HFFc6 (cell line): Measurements from ENCODE around the gene C8A. TPM values are rescaled to one million over a fixed set of nuclear protein-coding genes. Genes with fewer than 3 reads are reported as not detected.

Experiments used
- DNase-seq: peaks from one replicate; pipeline ENCODE4 v3.0.0-alpha.2; 2018
- H3K27ac Mint-ChIP-seq: 2 replicates; pipeline ENCODE4 v1.8.0; 2020; ENCODE audit warnings: mild to moderate bottlenecking, mixed read lengths
- H3K27me3 Mint-ChIP-seq: 2 replicates; pipeline ENCODE4 v1.8.0; 2021; ENCODE audit warnings: mild to moderate bottlenecking, moderate library complexity, mixed read lengths; ENCODE audit not compliant: insufficient read depth
- H3K36me3 Mint-ChIP-seq: 2 replicates; pipeline ENCODE4 v1.8.0; 2021; ENCODE audit warnings: low read depth, mixed read lengths
- H3K4me1 Mint-ChIP-seq: 2 replicates; pipeline ENCODE4 v1.8.0; 2020; ENCODE audit warnings: low read depth, mixed read lengths
- H3K4me3 Mint-ChIP-seq: 2 replicates; pipeline ENCODE4 v1.8.0; 2020; ENCODE audit warnings: mild to moderate bottlenecking, moderate library complexity, mixed read lengths
- H3K9me3 Mint-ChIP-seq: 2 replicates; pipeline ENCODE4 v1.8.0; 2020; ENCODE audit warnings: mild to moderate bottlenecking, mixed read lengths
- total RNA-seq, 6 experiments: library from RNA; stranded (reverse); fragmentation: NEBNext Ultra II Directional; extraction: Animal tissue kit (Norgen Biotek cat#: 25700); gene quantifications; 2 replicates in 1 of 6; 3 replicates in 5 of 6; pipeline ENCODE4 v1.2.3, GENCODE V29; 2021
- TF ChIP-seq, protein P1 (sequence below): fragments of 200-600 bp; sonication (generic); IDR thresholded peaks from 2 replicates; pipeline ENCODE4 v1.5.0; 2021; ENCODE audit warnings: antibody characterized with exemption, mild to moderate bottlenecking

C8A gene
- total RNA-seq, 6 experiments from 2014 or later, result not detected

GRCh38 chr1:56948403-56949023 lies 93.9 kb downstream of the C8A start:
- DNase-seq, result peak; percentile 50
- H3K27ac Mint-ChIP-seq, result no peak overlapping the region
- TF ChIP-seq, protein P1, sequence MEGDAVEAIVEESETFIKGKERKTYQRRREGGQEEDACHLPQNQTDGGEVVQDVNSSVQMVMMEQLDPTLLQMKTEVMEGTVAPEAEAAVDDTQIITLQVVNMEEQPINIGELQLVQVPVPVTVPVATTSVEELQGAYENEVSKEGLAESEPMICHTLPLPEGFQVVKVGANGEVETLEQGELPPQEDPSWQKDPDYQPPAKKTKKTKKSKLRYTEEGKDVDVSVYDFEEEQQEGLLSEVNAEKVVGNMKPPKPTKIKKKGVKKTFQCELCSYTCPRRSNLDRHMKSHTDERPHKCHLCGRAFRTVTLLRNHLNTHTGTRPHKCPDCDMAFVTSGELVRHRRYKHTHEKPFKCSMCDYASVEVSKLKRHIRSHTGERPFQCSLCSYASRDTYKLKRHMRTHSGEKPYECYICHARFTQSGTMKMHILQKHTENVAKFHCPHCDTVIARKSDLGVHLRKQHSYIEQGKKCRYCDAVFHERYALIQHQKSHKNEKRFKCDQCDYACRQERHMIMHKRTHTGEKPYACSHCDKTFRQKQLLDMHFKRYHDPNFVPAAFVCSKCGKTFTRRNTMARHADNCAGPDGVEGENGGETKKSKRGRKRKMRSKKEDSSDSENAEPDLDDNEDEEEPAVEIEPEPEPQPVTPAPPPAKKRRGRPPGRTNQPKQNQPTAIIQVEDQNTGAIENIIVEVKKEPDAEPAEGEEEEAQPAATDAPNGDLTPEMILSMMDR, result no peak
- H3K27me3 Mint-ChIP-seq, result no peaks in the 10 kb centered on the region
- H3K36me3 Mint-ChIP-seq, result no peaks in the 10 kb centered on the region
- H3K4me3 Mint-ChIP-seq, result no peak overlapping the region
- H3K4me1 Mint-ChIP-seq, result no peaks in the 10 kb centered on the region; the same call in 1 of the 2 replicates
- H3K9me3 Mint-ChIP-seq, result no peaks in the 10 kb centered on the region

- TF ChIP-seq, protein P1, result no peak
- H3K4me3 Mint-ChIP-seq, result no peak overlapping the region
- H3K9me3 Mint-ChIP-seq, result no peaks in the 10 kb centered on the region
- H3K4me1 Mint-ChIP-seq, result peaks cover 2% of the 10 kb centered on the region
- no peak for DNase-seq
- H3K36me3 Mint-ChIP-seq, result no peaks in the 10 kb centered on the region
- no peaks in the 10 kb centered on the region for H3K27me3 Mint-ChIP-seq
- no peak overlapping the region for H3K27ac Mint-ChIP-seq
Measured at GRCh38 chr1:56952501-56952900, 97.9 kb downstream of the C8A start.

- Mint-ChIP-seq H3K36me3 (no peaks in the 10 kb centered on the region), H3K4me1 (peaks cover 11% of the 10 kb centered on the region), H3K27ac (no peak overlapping the region), H3K4me3 (no peak overlapping the region), H3K9me3 (no peaks in the 10 kb centered on the region), H3K27me3 (no peaks in the 10 kb centered on the region)
- TF ChIP-seq, protein P1, result no peak
- no peak for DNase-seq
Measured at GRCh38 chr1:56953386-56953785, 98.8 kb downstream of the C8A start.

- no peaks in the 10 kb centered on the region for H3K27me3 Mint-ChIP-seq
- H3K36me3 Mint-ChIP-seq, result no peaks in the 10 kb centered on the region
- H3K4me3 Mint-ChIP-seq, result no peak overlapping the region
- TF ChIP-seq, protein P1, result no peak
- DNase-seq, result no peak
- no peak overlapping the region for H3K27ac Mint-ChIP-seq
- H3K4me1 Mint-ChIP-seq, result peaks cover 20% of the 10 kb centered on the region
- H3K9me3 Mint-ChIP-seq, result no peaks in the 10 kb centered on the region
Measured at GRCh38 chr1:56954664-56955063, 100.1 kb downstream of the C8A start.

GRCh38 chr1:56957931-56958330 lies 103.3 kb downstream of the C8A start:
- Mint-ChIP-seq H3K4me3 (peak overlapping the region; percentile 2; the same call in 1 of the 2 replicates), H3K27ac (no peak overlapping the region), H3K9me3 (no peaks in the 10 kb centered on the region), H3K36me3 (no peaks in the 10 kb centered on the region), H3K27me3 (no peaks in the 10 kb centered on the region), H3K4me1 (peaks cover 20% of the 10 kb centered on the region)
- no peak for DNase-seq
- TF ChIP-seq, protein P1, result no peak
